GM12865 (cell line): ENCODE results near the gene LGMN.

Source experiments
- DNase-seq: peaks from one replicate; pipeline ENCODE4 v3.0.0; 2010; ENCODE audit warnings: low read depth
- H3K4me3 ChIP-seq: 2 replicates; pipeline ENCODE4 v1.5.1; 2011; ENCODE audit warnings: mild to moderate bottlenecking, low read depth, low read length, control low read depth
- TF ChIP-seq, protein P1 (sequence below): IDR thresholded peaks from 2 replicates; pipeline ENCODE4 v1.5.1; 2011; ENCODE audit warnings: low read length, control low read depth, low read depth, inconsistent platforms; ENCODE audit not compliant: insufficient read depth; ENCODE audit errors: missing control alignments

Gene LGMN

DNA sequence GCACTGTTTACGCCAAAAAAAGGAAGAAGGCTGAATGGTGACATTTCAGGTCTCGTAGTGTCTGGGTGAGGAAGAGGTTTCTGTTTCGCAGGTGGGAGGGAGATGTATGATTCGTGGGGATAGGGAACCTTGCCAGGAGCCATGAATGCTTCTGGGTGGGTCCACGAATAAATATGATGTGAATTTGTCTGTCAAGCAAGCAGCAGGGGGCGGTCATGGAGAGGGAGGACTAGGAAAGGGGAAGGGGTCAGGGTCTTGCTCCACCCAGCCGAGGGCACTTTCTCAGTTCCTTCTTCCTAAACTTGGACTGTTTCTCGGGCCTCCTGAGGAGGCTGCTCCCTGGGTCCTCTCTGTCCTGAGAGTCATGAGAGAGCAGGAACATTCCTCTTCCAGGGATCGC lies 72.5 kb downstream of the LGMN start:
- TF ChIP-seq, protein P1, sequence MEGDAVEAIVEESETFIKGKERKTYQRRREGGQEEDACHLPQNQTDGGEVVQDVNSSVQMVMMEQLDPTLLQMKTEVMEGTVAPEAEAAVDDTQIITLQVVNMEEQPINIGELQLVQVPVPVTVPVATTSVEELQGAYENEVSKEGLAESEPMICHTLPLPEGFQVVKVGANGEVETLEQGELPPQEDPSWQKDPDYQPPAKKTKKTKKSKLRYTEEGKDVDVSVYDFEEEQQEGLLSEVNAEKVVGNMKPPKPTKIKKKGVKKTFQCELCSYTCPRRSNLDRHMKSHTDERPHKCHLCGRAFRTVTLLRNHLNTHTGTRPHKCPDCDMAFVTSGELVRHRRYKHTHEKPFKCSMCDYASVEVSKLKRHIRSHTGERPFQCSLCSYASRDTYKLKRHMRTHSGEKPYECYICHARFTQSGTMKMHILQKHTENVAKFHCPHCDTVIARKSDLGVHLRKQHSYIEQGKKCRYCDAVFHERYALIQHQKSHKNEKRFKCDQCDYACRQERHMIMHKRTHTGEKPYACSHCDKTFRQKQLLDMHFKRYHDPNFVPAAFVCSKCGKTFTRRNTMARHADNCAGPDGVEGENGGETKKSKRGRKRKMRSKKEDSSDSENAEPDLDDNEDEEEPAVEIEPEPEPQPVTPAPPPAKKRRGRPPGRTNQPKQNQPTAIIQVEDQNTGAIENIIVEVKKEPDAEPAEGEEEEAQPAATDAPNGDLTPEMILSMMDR = peak; percentile 7
- peak; percentile 36 for DNase-seq
- H3K4me3 ChIP-seq = peak overlapping the region; percentile 15

DNA sequence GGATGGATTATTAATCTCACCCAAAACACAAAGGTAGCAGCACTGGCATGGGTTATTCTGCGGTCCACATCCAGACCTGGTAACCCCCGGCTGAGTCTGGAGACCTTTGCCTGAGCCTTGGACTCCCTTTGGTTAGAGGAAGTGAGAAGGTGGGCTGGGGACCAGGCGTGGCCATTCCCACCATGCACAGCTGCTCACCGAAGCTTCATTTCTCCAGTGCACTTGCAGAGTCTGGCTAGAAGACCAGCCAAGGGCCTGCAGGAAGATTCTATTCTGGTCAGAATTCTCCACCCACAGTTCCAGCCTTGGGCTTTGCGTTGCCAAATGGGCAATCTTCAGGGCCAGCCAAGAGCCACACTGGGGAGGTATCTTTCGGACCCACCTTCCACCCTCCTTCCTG lies 73.0 kb downstream of the LGMN start:
- TF ChIP-seq, protein P1 = peak; percentile 3
- peak; percentile 55 for DNase-seq
- peak overlapping the region; percentile 15; the same call in 1 of the 2 replicates for H3K4me3 ChIP-seq

DNA sequence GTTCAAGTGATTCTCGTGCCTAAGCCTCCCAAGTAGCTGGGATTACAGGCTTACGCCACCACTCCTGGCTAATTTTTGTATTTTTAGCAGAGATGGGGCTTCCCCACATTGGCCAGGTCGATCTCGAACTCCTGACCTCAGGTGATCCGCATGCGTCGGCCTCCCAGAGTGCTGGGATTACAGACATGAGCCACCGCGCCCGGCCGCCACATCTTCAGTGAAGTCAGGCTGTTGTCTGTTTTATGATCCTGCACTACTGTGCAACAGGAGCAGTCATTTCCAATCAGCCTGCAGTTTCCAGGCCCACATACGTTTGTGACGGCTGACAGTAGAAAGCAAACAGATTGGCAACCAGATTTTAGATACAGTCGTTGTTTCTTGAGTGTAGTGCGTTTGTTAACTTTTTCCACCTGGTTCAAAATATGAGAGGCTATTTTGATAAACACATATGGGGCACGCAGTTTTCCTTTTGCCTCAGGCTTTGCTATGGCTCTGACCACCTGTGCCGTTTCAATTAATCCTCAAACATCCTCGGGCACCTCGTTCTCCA lies 74.8 kb downstream of the LGMN start:
- DNase-seq = no peak
- H3K4me3 ChIP-seq = no peak overlapping the region
- TF ChIP-seq, protein P1 = no peak

DNA sequence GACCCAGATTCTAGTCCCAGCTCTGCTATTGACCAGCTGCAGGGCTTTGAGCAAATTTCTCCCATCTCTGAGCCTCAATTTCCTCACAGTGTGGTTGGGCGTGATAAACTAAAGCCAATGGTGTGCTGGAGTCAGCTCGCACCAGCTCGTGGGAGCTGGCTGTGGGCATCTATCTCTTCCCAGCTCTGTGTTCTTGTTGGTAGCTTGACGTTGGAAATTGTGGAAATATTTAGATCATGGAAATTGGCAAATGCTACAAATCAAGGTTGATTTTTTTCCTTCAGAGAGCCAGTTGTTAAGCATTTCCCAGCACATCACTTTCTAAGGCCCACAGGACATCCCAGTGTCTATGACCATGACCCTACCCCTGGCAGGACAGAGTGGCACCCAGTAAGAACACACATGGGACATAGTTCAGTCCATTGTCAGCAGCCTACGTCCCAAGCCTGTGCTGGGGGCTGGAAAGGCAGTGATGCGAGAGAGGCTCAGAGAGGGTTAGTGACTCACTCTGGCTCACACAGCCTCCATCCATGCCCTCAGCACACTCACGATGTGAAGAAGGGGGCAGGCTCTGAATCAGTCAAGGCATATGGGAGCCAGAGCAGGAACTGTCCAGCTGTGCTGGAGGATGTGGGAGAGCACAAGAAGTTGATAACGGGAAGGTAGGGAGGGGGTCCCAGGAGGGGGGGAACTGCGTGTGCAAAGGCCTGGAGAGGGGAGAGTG lies 77.6 kb downstream of the LGMN start:
- H3K4me3 ChIP-seq = no peak overlapping the region
- TF ChIP-seq, protein P1 = no peak
- DNase-seq = no peak

DNA sequence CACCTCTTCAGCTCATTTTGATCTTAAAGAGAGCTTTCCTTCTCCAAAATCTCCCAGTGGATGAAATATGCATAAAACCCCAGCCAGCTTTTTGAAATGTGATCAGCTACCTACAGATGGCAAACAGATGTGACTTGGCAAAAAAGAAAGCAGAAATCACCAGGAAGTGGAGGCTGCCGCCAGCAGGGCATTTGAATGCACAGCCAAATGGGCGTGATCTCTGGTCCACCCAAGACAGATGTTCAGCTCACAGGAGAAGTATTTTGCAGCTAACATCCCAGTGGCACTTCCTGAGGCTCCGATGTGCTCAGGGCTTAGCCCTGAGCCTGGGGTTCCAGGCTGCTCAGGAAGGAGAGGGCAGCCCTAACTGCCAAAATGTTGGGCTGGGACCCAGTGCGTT lies 78.3 kb downstream of the LGMN start:
- no peak overlapping the region for H3K4me3 ChIP-seq
- peak; percentile 63 for DNase-seq
- TF ChIP-seq, protein P1 = no peak

DNA sequence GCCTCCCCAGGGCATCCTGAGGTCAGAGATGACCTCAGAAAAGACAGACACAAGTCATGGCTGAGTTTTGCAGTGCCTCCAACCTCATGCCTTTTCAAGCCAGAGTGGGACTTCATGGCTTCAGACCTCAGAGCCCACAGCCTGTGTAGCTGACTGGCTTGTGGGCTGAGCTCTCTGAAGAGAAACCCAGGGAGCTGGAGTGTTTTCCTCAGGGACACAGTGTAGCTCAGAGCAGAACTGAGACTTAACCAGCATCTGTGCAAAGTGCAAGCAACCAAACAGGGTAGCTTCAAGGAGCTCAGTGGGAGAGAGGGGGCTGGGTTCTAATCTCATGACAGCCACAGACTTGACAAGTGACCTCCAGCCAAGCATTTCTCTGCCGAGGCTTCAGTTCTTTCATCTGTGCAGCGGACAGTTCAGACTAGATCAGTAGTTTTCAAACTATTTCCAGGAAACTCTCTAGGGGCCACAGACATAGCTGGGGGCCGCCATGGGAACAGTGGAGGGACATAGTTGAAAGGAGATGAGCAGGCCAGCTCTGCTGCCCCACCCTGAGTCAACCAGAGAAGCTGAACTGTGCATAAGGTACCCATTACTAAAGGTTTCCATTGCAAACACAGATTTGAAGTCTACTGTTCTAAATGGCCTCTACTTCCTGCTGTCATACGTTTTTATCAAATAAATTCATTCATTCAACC lies 80.0 kb downstream of the LGMN start:
- TF ChIP-seq, protein P1 = no peak
- H3K4me3 ChIP-seq = no peak overlapping the region
- DNase-seq = peak; percentile 52
